Neural progenitor cell (in vitro differentiated cells): ENCODE data around the gene RRAGD. TPM values are rescaled to one million over a fixed set of nuclear protein-coding genes. Genes with fewer than 3 reads are reported as not detected.

Experiments
- DNase-seq: peaks from one replicate; pipeline ENCODE4 v3.0.0-alpha.2; 2016; ENCODE audit warnings: low spot score
- H2AFZ ChIP-seq: fragments of 200-600 bp; sonication (generic); replicated peaks from 2 replicates; pipeline ENCODE4 v1.6.1; 2016; ENCODE audit warnings: antibody characterized with exemption
- H3F3A ChIP-seq: fragments of 200-600 bp; sonication (generic); 2 replicates; pipeline ENCODE4 v1.6.1; 2016; ENCODE audit warnings: antibody characterized with exemption, low read depth
- H3K27ac ChIP-seq: fragments of 200-600 bp; sonication (generic); 2 replicates; pipeline ENCODE4 v1.5.1; 2016; ENCODE audit warnings: mild to moderate bottlenecking
- H3K27me3 ChIP-seq: fragments of 200-600 bp; sonication (generic); 2 replicates; pipeline ENCODE4 v1.6.1; 2016; ENCODE audit warnings: mild to moderate bottlenecking, moderate library complexity
- H3K36me3 ChIP-seq: fragments of 200-600 bp; sonication (generic); 2 replicates; pipeline ENCODE4 v1.5.1; 2016
- H3K4me1 ChIP-seq: fragments of 200-600 bp; sonication (generic); 2 replicates; pipeline ENCODE4 v1.6.1; 2016; ENCODE audit warnings: mixed run types
- H3K4me2 ChIP-seq: fragments of 200-600 bp; sonication (generic); 2 replicates; pipeline ENCODE4 v1.6.1; 2016
- H3K4me3 ChIP-seq: fragments of 200-600 bp; sonication (generic); 2 replicates; pipeline ENCODE4 v1.5.1; 2016
- H3K79me2 ChIP-seq: fragments of 200-600 bp; sonication (generic); 2 replicates; pipeline ENCODE4 v1.6.1; 2016; ENCODE audit warnings: low read depth
- H3K9ac ChIP-seq: fragments of 200-600 bp; sonication (generic); 2 replicates; pipeline ENCODE4 v1.6.1; 2016
- H3K9me3 ChIP-seq: fragments of 200-600 bp; sonication (generic); 2 replicates; pipeline ENCODE4 v1.5.1; 2016; ENCODE audit warnings: low read depth
- H4K20me1 ChIP-seq: fragments of 200-600 bp; sonication (generic); 2 replicates; pipeline ENCODE4 v1.6.1; 2016; ENCODE audit warnings: low read depth
- H3K27ac Mint-ChIP-seq: 3 replicates; pipeline ENCODE4 v1.8.0; 2021; ENCODE audit warnings: mixed read lengths
- H3K27me3 Mint-ChIP-seq: 2 replicates; pipeline ENCODE4 v1.8.0; 2022; ENCODE audit warnings: low read depth, mild to moderate bottlenecking, inconsistent platforms, moderate library complexity, mixed read lengths; ENCODE audit not compliant: insufficient read depth
- H3K36me3 Mint-ChIP-seq: 3 replicates; pipeline ENCODE4 v1.8.0; 2021; ENCODE audit warnings: mixed read lengths
- H3K4me1 Mint-ChIP-seq: 3 replicates; pipeline ENCODE4 v1.8.0; 2021; ENCODE audit warnings: mixed read lengths
- H3K4me3 Mint-ChIP-seq: 3 replicates; pipeline ENCODE4 v1.8.0; 2021; ENCODE audit warnings: mild to moderate bottlenecking, moderate library complexity, mixed read lengths
- H3K9me3 Mint-ChIP-seq: 3 replicates; pipeline ENCODE4 v1.8.0; 2020; ENCODE audit warnings: mixed read lengths
- CTCF ChIP-seq: fragments of 200-600 bp; sonication (generic); IDR thresholded peaks from 2 replicates; pipeline ENCODE4 v1.5.1; 2017; ENCODE audit warnings: antibody characterized with exemption, mild to moderate bottlenecking
- EZH2 ChIP-seq: fragments of 200-600 bp; sonication (generic); IDR thresholded peaks from 2 replicates; pipeline ENCODE4 v1.6.1; 2017; ENCODE audit warnings: antibody characterized with exemption, mild to moderate bottlenecking, moderate library complexity
- EZH2phosphoT487 ChIP-seq: fragments of 200-600 bp; sonication (generic); IDR thresholded peaks from 2 replicates; pipeline ENCODE4 v1.6.1; 2017; ENCODE audit warnings: antibody characterized with exemption
- total RNA-seq: library from RNA; depleted of rRNA; stranded (reverse); fragments of >200 nt; gene quantifications from 2 replicates; pipeline ENCODE4 v1.2.3, GENCODE V29; 2015; ENCODE audit warnings: low replicate concordance

The RRAGD gene
- total RNA-seq, 1 donor from 2014 or later: 20.7 TPM

GRCh38 chr6:89356642-89357170 is 55.4 kb downstream of the RRAGD start:
- Histone ChIP-seq H3K4me1 (peaks cover 27% of the 10 kb centered on the region), H3K36me3 (no peaks in the 10 kb centered on the region), H3K27ac (no peak overlapping the region), H3F3A (peaks cover 38% of the 10 kb centered on the region), H3K27me3 (no peaks in the 10 kb centered on the region), H3K9me3 (no peaks in the 10 kb centered on the region), H3K9ac (no peak overlapping the region), H3K79me2 (peaks cover 4% of the 10 kb centered on the region), H2AFZ (no peak overlapping the region), H3K4me2 (no peak overlapping the region), H3K4me3 (no peak overlapping the region), H4K20me1 (no peaks in the 10 kb centered on the region)
- Mint-ChIP-seq H3K36me3 (no peaks in the 10 kb centered on the region), H3K4me3 (no peak overlapping the region), H3K4me1 (peaks cover 25% of the 10 kb centered on the region), H3K27ac (no peak overlapping the region), H3K27me3 (peaks cover 3% of the 10 kb centered on the region), H3K9me3 (peaks cover 2% of the 10 kb centered on the region)
- TF ChIP-seq EZH2: no peak
- TF ChIP-seq CTCF: no peak
- TF ChIP-seq EZH2phosphoT487: no peak
- DNase-seq: no peak

GRCh38 chr6:89355511-89356194 is 56.4 kb downstream of the RRAGD start:
- Mint-ChIP-seq H3K27me3 (peaks cover 3% of the 10 kb centered on the region), H3K4me3 (no peak overlapping the region), H3K36me3 (no peaks in the 10 kb centered on the region), H3K4me1 (peaks cover 34% of the 10 kb centered on the region), H3K27ac (no peak overlapping the region), H3K9me3 (peaks cover 2% of the 10 kb centered on the region)
- Histone ChIP-seq H4K20me1 (no peaks in the 10 kb centered on the region), H3K4me3 (no peak overlapping the region), H3K9ac (no peak overlapping the region), H3K4me2 (no peak overlapping the region), H3K9me3 (no peaks in the 10 kb centered on the region), H3K27me3 (no peaks in the 10 kb centered on the region), H3K27ac (no peak overlapping the region), H3K4me1 (peaks cover 32% of the 10 kb centered on the region), H2AFZ (no peak overlapping the region), H3K79me2 (peaks cover 15% of the 10 kb centered on the region), H3F3A (peaks cover 44% of the 10 kb centered on the region), H3K36me3 (no peaks in the 10 kb centered on the region)
- no peak for TF ChIP-seq EZH2phosphoT487
- no peak for TF ChIP-seq CTCF
- no peak for TF ChIP-seq EZH2
- no peak for DNase-seq

GRCh38 chr6:89353702-89354392 is 58.2 kb downstream of the RRAGD start:
- Histone ChIP-seq H4K20me1 (no peaks in the 10 kb centered on the region), H3F3A (peaks cover 34% of the 10 kb centered on the region), H3K4me2 (peak overlapping the region; percentile 86), H3K79me2 (peaks cover 32% of the 10 kb centered on the region), H3K27me3 (no peaks in the 10 kb centered on the region), H3K4me3 (peak overlapping the region; percentile 64), H3K9me3 (no peaks in the 10 kb centered on the region), H3K4me1 (peaks cover 22% of the 10 kb centered on the region), H2AFZ (no peak overlapping the region), H3K27ac (peak overlapping the region; percentile 45), H3K9ac (no peak overlapping the region), H3K36me3 (no peaks in the 10 kb centered on the region)
- Mint-ChIP-seq H3K4me1 (peaks cover 40% of the 10 kb centered on the region), H3K4me3 (peak overlapping the region; percentile 84), H3K27ac (peak overlapping the region; percentile 70), H3K27me3 (peaks cover 3% of the 10 kb centered on the region), H3K9me3 (peaks cover 2% of the 10 kb centered on the region), H3K36me3 (peaks cover 4% of the 10 kb centered on the region)
- peak; percentile 84 for DNase-seq
- TF ChIP-seq EZH2 (no peak), EZH2phosphoT487 (no peak), CTCF (no peak)
